H1 (cell line): ENCODE measurements around the gene LGR4.

Experiments used
- CREB1 ChIP-seq: IDR thresholded peaks from 2 replicates; pipeline ENCODE4 v1.6.1; 2012; ENCODE audit warnings: inconsistent platforms
- CTCF ChIP-seq, 3 experiments: IDR thresholded peaks; 1 replicate in 2 of 3; 2 replicates in 1 of 3; pipeline versions ENCODE4 v1.5.1 to v1.6.1; 2011; ENCODE audit warnings: low read length in 3 of 3, mild to moderate bottlenecking in 3 of 3, inconsistent platforms in 2 of 3, low read depth in 1 of 3, moderate library complexity in 1 of 3; ENCODE audit not compliant: insufficient read depth in 1 of 3; ENCODE audit errors: control extremely low read depth in 1 of 3
- EGR1 ChIP-seq: IDR thresholded peaks from 2 replicates; pipeline ENCODE4 v1.6.1; 2011; ENCODE audit warnings: low read depth, low read length, borderline replicate concordance
- GABPA ChIP-seq: IDR thresholded peaks from 2 replicates; pipeline ENCODE4 v1.6.1; 2011; ENCODE audit warnings: mild to moderate bottlenecking, low read length, moderate library complexity, borderline replicate concordance; ENCODE audit not compliant: insufficient read depth
- JUND ChIP-seq: IDR thresholded peaks from 2 replicates; pipeline ENCODE4 v1.6.1; 2011; ENCODE audit warnings: mild to moderate bottlenecking, improper control_type of control experiment, low read length
- MAFK ChIP-seq: IDR thresholded peaks from 2 replicates; pipeline ENCODE4 v1.6.1; 2012; ENCODE audit warnings: low read depth, mild to moderate bottlenecking, improper control_type of control experiment, low read length
- PHF8 ChIP-seq: fragments of 200-600 bp; sonication (generic); conservative IDR thresholded peaks from 2 replicates; pipeline ENCODE4 v1.7.1; 2012; ENCODE audit warnings: low read depth, mild to moderate bottlenecking, inconsistent platforms, low read length, moderate library complexity
- POLR2A ChIP-seq, 2 experiments: IDR thresholded peaks; 1 replicate in 1 of 2; 2 replicates in 1 of 2; pipeline ENCODE4 v1.6.1; 2011; ENCODE audit warnings: low read depth in 2 of 2, low read length in 2 of 2, mild to moderate bottlenecking in 2 of 2; ENCODE audit errors: control extremely low read depth in 1 of 2

GRCh38 chr11:27440090-27440489 lies 32.5 kb downstream of the LGR4 start:
- TF ChIP-seq CTCF (IDR thresholded peaks at IDR 0.05; ENCODE audit: control extremely low read depth in 1 of 3, insufficient read depth in 1 of 3, low read depth in 1 of 3, low read length in 3 of 3) (no peak), POLR2A (IDR thresholded peaks at IDR 0.05; ENCODE audit: control extremely low read depth in 1 of 2, low read depth in 2 of 2, low read length in 2 of 2) (no peak), CREB1 (no peak), EGR1 (no peak), MAFK (no peak), JUND (no peak), GABPA (no peak), PHF8 (no peak)
